ENCODE data around the gene LCE1B. TPM values are rescaled to one million over a fixed set of nuclear protein-coding genes. Genes with fewer than 3 reads are reported as not detected.

The LCE1B gene, protein sequence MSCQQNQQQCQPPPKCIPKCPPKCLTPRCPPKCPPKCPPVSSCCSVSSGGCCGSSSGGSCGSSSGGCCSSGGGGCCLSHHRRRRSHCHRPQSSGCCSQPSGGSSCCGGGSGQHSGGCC
- not detected for total RNA-seq (2013)
- polyA plus RNA-seq, result not detected
- polyA minus RNA-seq, result not detected in 2 replicates
- total RNA-seq, result 0 to 0.35 (median 0) reads per million in 11 experiments

- Mint-ChIP-seq H3K9me3 (peaks cover 0 to 3% (median 1%) of the 10 kb centered on the region in 7 donors), H3K4me3 (no peak within 1 kb of the TSS), H3K4me1 (no peaks in the 10 kb centered on the region), H3K27me3 (ENCODE audit: low read depth in 3 of 3) (peaks cover 4 to 10% (median 6%) of the 10 kb centered on the region in 3 donors), H3K27ac (peak within 1 kb of the TSS in 1 of 7 donors; percentile 38), H3K36me3 (no peaks in the 10 kb centered on the region)
- Histone ChIP-seq H3K9me3 (replicated peaks in 1 of 2; ENCODE audit: control insufficient read depth in 1 of 2, insufficient read depth in 1 of 2, low read length in 2 of 2) (no peaks in the 10 kb centered on the region), H3K4me2 (replicated peaks; ENCODE audit: extremely low read depth, low read length, poor library complexity, severe bottlenecking) (no peak within 1 kb of the TSS), H3K27me3 (ENCODE audit: control insufficient read depth in 2 of 2, insufficient read depth in 2 of 2, low read length in 2 of 2) (peaks cover 2 to 3% of the 10 kb centered on the region in 2 donors), H2AFZ (ENCODE audit: insufficient read depth, low read depth, low read length, poor library complexity, severe bottlenecking) (no peak within 1 kb of the TSS), H3K4me1 (ENCODE audit: control insufficient read depth in 1 of 2, insufficient read depth in 2 of 2, low read length in 2 of 2) (no peaks in the 10 kb centered on the region), H3K79me2 (ENCODE audit: insufficient read depth, low read length) (no peaks in the 10 kb centered on the region), H4K20me1 (ENCODE audit: insufficient read depth, low read length) (no peaks in the 10 kb centered on the region), H3K36me3 (replicated peaks in 1 of 2; ENCODE audit: control insufficient read depth in 1 of 2, insufficient read depth in 2 of 2, low read length in 2 of 2) (no peaks in the 10 kb centered on the region), H3K4me3 (replicated peaks in 1 of 3; ENCODE audit: low read depth in 2 of 3, low read length in 3 of 3) (no peak within 1 kb of the TSS), H3K27ac (ENCODE audit: low read depth in 1 of 2, low read length in 2 of 2) (no peak within 1 kb of the TSS), H3K9ac (ENCODE audit: insufficient read depth, low read length, poor library complexity, severe bottlenecking) (no peak within 1 kb of the TSS)
- TF ChIP-seq, protein P1, sequence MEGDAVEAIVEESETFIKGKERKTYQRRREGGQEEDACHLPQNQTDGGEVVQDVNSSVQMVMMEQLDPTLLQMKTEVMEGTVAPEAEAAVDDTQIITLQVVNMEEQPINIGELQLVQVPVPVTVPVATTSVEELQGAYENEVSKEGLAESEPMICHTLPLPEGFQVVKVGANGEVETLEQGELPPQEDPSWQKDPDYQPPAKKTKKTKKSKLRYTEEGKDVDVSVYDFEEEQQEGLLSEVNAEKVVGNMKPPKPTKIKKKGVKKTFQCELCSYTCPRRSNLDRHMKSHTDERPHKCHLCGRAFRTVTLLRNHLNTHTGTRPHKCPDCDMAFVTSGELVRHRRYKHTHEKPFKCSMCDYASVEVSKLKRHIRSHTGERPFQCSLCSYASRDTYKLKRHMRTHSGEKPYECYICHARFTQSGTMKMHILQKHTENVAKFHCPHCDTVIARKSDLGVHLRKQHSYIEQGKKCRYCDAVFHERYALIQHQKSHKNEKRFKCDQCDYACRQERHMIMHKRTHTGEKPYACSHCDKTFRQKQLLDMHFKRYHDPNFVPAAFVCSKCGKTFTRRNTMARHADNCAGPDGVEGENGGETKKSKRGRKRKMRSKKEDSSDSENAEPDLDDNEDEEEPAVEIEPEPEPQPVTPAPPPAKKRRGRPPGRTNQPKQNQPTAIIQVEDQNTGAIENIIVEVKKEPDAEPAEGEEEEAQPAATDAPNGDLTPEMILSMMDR (IDR thresholded peaks at IDR 0.05), result no peak
- DNase-seq, result no peak
- intact Hi-C loops (cut with micrococcal nuclease), result no loop called here
- WGBS (ENCODE audit: insufficient coverage), result no CpG with 5 or more reads among the region's 2 CpGs
Observed at GRCh38 chr1:152811671-152812070, at the start of gene LCE1B. Gene LCE1B (plus strand): TSS chr1:152811971. CDS start chr1:152812447, 476 bp downstream.

GRCh38 chr1:152768847-152769533 is 42.8 kb upstream of the LCE1B start:
- Histone ChIP-seq H3K4me1 (ENCODE audit: control insufficient read depth in 1 of 2, insufficient read depth in 2 of 2, low read length in 2 of 2) (no peaks in the 10 kb centered on the region), H3K9me3 (replicated peaks in 1 of 2; ENCODE audit: control insufficient read depth in 1 of 2, insufficient read depth in 1 of 2, low read length in 2 of 2) (no peaks in the 10 kb centered on the region), H3K4me3 (replicated peaks in 1 of 3; ENCODE audit: low read depth in 2 of 3, low read length in 3 of 3) (no peak overlapping the region), H2AFZ (ENCODE audit: insufficient read depth, low read depth, low read length, poor library complexity, severe bottlenecking) (no peak overlapping the region), H3K36me3 (replicated peaks in 1 of 2; ENCODE audit: control insufficient read depth in 1 of 2, insufficient read depth in 2 of 2, low read length in 2 of 2) (no peaks in the 10 kb centered on the region), H3K27ac (ENCODE audit: low read depth in 1 of 2, low read length in 2 of 2) (no peak overlapping the region), H3K4me2 (replicated peaks; ENCODE audit: extremely low read depth, low read length, poor library complexity, severe bottlenecking) (no peak overlapping the region), H3K79me2 (ENCODE audit: insufficient read depth, low read length) (no peaks in the 10 kb centered on the region), H3K9ac (ENCODE audit: insufficient read depth, low read length, poor library complexity, severe bottlenecking) (no peak overlapping the region), H4K20me1 (ENCODE audit: insufficient read depth, low read length) (no peaks in the 10 kb centered on the region), H3K27me3 (ENCODE audit: control insufficient read depth in 2 of 2, insufficient read depth in 2 of 2, low read length in 2 of 2) (no peaks in the 10 kb centered on the region)
- H3K27me3 Mint-ChIP-seq (ENCODE audit: low read depth in 3 of 3), result peaks cover 1 to 7% (median 4%) of the 10 kb centered on the region in 3 donors
- H3K4me1 Mint-ChIP-seq, result no peaks in the 10 kb centered on the region
- no peak overlapping the region for H3K27ac Mint-ChIP-seq
- no peaks in the 10 kb centered on the region for H3K36me3 Mint-ChIP-seq
- WGBS (ENCODE audit: insufficient coverage), result 58% methylated on average over 5 of the region's 8 CpGs
- no peak overlapping the region for H3K4me3 Mint-ChIP-seq
- intact Hi-C loops (cut with micrococcal nuclease), result no loop called here
- DNase-seq, result no peak
- TF ChIP-seq, protein P1 (IDR thresholded peaks at IDR 0.05), result no peak
- H3K9me3 Mint-ChIP-seq, result peaks cover 0 to 11% (median 6%) of the 10 kb centered on the region in 7 donors

Measured in CD14-positive monocyte (primary cell).